ENCODE data around the gene MLLT1. TPM values are rescaled to one million over a fixed set of nuclear protein-coding genes. Genes with fewer than 3 reads are reported as not detected.

MLLT1 gene
- total and polyA plus RNA-seq, 5 donors from 2014 or later = 0.45 to 35.6 (median 0.68) TPM

- Histone ChIP-seq H3K27ac (ENCODE audit: insufficient read depth, low read length, poor library complexity, severe bottlenecking) (no peak overlapping the region), H3K36me3 (ENCODE audit: control insufficient read depth, insufficient read depth, low read length) (no peaks in the 10 kb centered on the region), H3K4me1 (ENCODE audit: control insufficient read depth, insufficient read depth, low read length, poor library complexity, severe bottlenecking) (no peaks in the 10 kb centered on the region), H3K27me3 (ENCODE audit: control insufficient read depth, insufficient read depth, low read length) (peaks cover 21% of the 10 kb centered on the region), H3K9me3 (ENCODE audit: control insufficient read depth in 2 of 2, low read length in 2 of 2) (no peaks in the 10 kb centered on the region), H3K4me3 (ENCODE audit: low read depth, low read length) (no peak overlapping the region)
- no peak for DNase-seq
- Mint-ChIP-seq H3K9me3 (peaks cover 0 to 2% (median 0%) of the 10 kb centered on the region in 7 donors), H3K4me3 (no peak overlapping the region), H3K36me3 (no peaks in the 10 kb centered on the region), H3K4me1 (no peaks in the 10 kb centered on the region), H3K27me3 (peaks cover 37% of the 10 kb centered on the region), H3K27ac (no peak overlapping the region)
- no peak for ATAC-seq (ENCODE audit: low read depth in 2 of 2)
These were observed 98.7 kb downstream of the MLLT1 start for GRCh38 chr19:6181119-6181518.

- Mint-ChIP-seq H3K36me3 (peaks cover 8% of the 10 kb centered on the region), H3K4me3 (no peak overlapping the region), H3K9me3 (peaks cover 0 to 22% (median 6%) of the 10 kb centered on the region in 7 donors), H3K27me3 (peaks cover 22% of the 10 kb centered on the region), H3K4me1 (no peaks in the 10 kb centered on the region), H3K27ac (peak overlapping the region in 1 of 3 donors; percentile 32)
- Histone ChIP-seq H3K27ac (ENCODE audit: insufficient read depth, low read length, poor library complexity, severe bottlenecking) (no peak overlapping the region), H3K4me3 (ENCODE audit: low read depth, low read length) (no peak overlapping the region), H3K36me3 (ENCODE audit: control insufficient read depth, insufficient read depth, low read length) (no peaks in the 10 kb centered on the region), H3K4me1 (ENCODE audit: control insufficient read depth, insufficient read depth, low read length, poor library complexity, severe bottlenecking) (no peaks in the 10 kb centered on the region), H3K9me3 (ENCODE audit: control insufficient read depth in 2 of 2, low read length in 2 of 2) (peaks cover 0 to 12% of the 10 kb centered on the region in 2 experiments), H3K27me3 (ENCODE audit: control insufficient read depth, insufficient read depth, low read length) (peaks cover 7% of the 10 kb centered on the region)
- DNase-seq (no peak), ATAC-seq (ENCODE audit: low read depth in 2 of 2) (no peak)
These were observed 106.6 kb downstream of the MLLT1 start for GRCh38 chr19:6173190-6173589.

DNA sequence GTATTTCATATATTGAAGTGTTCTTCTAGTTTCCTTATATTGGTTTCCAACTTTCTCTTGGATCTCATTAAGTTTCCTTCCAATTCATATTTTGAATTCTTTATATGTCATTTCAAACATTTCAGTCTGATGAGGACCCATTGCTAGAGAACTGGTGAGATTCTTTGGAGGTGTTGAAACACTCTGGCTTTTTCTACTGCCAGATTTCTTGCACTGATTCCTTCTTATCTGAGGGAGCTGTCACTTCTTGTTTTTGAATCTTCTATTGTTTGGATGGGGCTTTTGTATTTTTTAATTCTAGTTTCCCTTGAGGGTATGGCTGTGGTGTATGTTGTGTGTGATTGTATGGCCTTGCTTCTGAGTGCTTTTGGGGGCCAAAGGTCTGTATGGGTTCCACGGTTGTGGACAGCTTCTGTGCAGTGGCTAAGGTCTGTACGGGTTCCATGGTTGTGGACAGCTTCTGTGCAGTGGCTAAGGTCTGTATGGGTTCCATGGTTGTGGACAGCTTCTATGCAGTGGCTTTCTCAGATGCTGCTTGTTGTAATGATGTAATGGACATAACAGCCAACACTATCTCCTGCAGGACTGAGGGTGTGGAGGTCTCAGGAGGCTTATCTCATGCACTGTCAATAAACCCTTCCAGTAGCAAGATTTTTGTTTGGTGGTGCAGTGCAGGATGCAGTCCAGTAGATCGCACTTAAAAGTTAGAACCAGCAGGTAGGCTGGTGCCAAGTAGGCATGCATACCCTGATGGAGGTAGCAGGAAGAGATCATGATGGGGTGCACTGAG is 107.5 kb downstream of the MLLT1 start:
- peaks cover 8% of the 10 kb centered on the region for H3K36me3 Mint-ChIP-seq
- no peaks in the 10 kb centered on the region for H3K4me1 Mint-ChIP-seq
- H3K27ac Mint-ChIP-seq = peak overlapping the region in 1 of 3 donors; percentile 31
- H3K36me3 ChIP-seq (ENCODE audit: control insufficient read depth, insufficient read depth, low read length) = no peaks in the 10 kb centered on the region
- H3K4me1 ChIP-seq (ENCODE audit: control insufficient read depth, insufficient read depth, low read length, poor library complexity, severe bottlenecking) = no peaks in the 10 kb centered on the region
- H3K4me3 Mint-ChIP-seq = no peak overlapping the region
- H3K9me3 Mint-ChIP-seq = peaks cover 0 to 22% (median 6%) of the 10 kb centered on the region in 7 donors
- H3K27ac ChIP-seq (ENCODE audit: insufficient read depth, low read length, poor library complexity, severe bottlenecking) = no peak overlapping the region
- ATAC-seq (ENCODE audit: low read depth in 2 of 2) = no peak
- H3K27me3 Mint-ChIP-seq = peaks cover 19% of the 10 kb centered on the region
- no peak for DNase-seq
- peaks cover 7% of the 10 kb centered on the region for H3K27me3 ChIP-seq (ENCODE audit: control insufficient read depth, insufficient read depth, low read length)
- no peak overlapping the region for H3K4me3 ChIP-seq (ENCODE audit: low read depth, low read length)
- peaks cover 0 to 12% of the 10 kb centered on the region in 2 experiments for H3K9me3 ChIP-seq (ENCODE audit: control insufficient read depth in 2 of 2, low read length in 2 of 2)

DNA sequence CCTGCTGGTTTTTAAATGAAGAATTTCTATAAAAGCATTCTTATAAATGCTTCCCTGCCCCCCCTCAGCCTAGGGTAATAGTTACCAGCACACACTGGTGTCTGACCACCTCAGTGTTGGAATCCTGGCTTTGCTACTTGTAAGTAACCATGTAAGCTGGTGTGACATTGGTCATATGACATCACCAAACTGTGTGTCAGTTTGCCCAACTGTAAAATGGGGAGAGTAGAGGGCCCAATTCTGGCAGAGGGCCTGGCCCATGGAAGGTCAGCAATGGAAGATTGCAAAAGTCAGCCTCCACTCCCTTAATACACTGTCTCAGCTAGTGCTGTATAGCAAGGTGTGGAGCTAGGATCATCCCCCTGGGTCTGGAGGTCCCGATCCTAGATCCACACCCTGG is 112.7 kb downstream of the MLLT1 start:
- Mint-ChIP-seq H3K27me3 (peaks cover 11% of the 10 kb centered on the region), H3K4me1 (peaks cover 0 to 6% (median 0%) of the 10 kb centered on the region in 4 donors), H3K36me3 (peaks cover 8% of the 10 kb centered on the region), H3K9me3 (peaks cover 0 to 19% (median 4%) of the 10 kb centered on the region in 7 donors), H3K4me3 (no peak overlapping the region), H3K27ac (no peak overlapping the region)
- no peak for DNase-seq
- no peaks in the 10 kb centered on the region for H3K36me3 ChIP-seq (ENCODE audit: control insufficient read depth, insufficient read depth, low read length)
- ATAC-seq (ENCODE audit: low read depth in 2 of 2) = no peak
- no peaks in the 10 kb centered on the region for H3K27me3 ChIP-seq (ENCODE audit: control insufficient read depth, insufficient read depth, low read length)
- no peaks in the 10 kb centered on the region for H3K4me1 ChIP-seq (ENCODE audit: control insufficient read depth, insufficient read depth, low read length, poor library complexity, severe bottlenecking)
- peaks cover 0 to 9% of the 10 kb centered on the region in 2 experiments for H3K9me3 ChIP-seq (ENCODE audit: control insufficient read depth in 2 of 2, low read length in 2 of 2)
- H3K4me3 ChIP-seq (ENCODE audit: low read depth, low read length) = no peak overlapping the region
- H3K27ac ChIP-seq (ENCODE audit: insufficient read depth, low read length, poor library complexity, severe bottlenecking) = no peak overlapping the region

GRCh38 chr19:6164906-6165531 is 114.8 kb downstream of the MLLT1 start:
- H3K27ac ChIP-seq (ENCODE audit: insufficient read depth, low read length, poor library complexity, severe bottlenecking) = no peak overlapping the region
- DNase-seq (no peak), ATAC-seq (ENCODE audit: low read depth in 2 of 2) (no peak)
- H3K4me3 ChIP-seq (ENCODE audit: low read depth, low read length) = no peak overlapping the region
- no peaks in the 10 kb centered on the region for H3K27me3 ChIP-seq (ENCODE audit: control insufficient read depth, insufficient read depth, low read length)
- H3K27ac Mint-ChIP-seq = peak overlapping the region in 2 of 3 donors; percentile 4 to 50
- peaks cover 0 to 9% (median 0%) of the 10 kb centered on the region in 7 donors for H3K9me3 Mint-ChIP-seq
- no peaks in the 10 kb centered on the region for H3K27me3 Mint-ChIP-seq
- H3K36me3 ChIP-seq (ENCODE audit: control insufficient read depth, insufficient read depth, low read length) = no peaks in the 10 kb centered on the region
- peaks cover 7% of the 10 kb centered on the region for H3K4me1 ChIP-seq (ENCODE audit: control insufficient read depth, insufficient read depth, low read length, poor library complexity, severe bottlenecking)
- H3K4me3 Mint-ChIP-seq = peak overlapping the region in 1 of 4 donors; percentile 76
- H3K36me3 Mint-ChIP-seq = no peaks in the 10 kb centered on the region
- peaks cover 0 to 16% (median 8%) of the 10 kb centered on the region in 4 donors for H3K4me1 Mint-ChIP-seq
- H3K9me3 ChIP-seq (ENCODE audit: control insufficient read depth in 2 of 2, low read length in 2 of 2) = peaks cover 0 to 4% of the 10 kb centered on the region in 2 experiments

DNA sequence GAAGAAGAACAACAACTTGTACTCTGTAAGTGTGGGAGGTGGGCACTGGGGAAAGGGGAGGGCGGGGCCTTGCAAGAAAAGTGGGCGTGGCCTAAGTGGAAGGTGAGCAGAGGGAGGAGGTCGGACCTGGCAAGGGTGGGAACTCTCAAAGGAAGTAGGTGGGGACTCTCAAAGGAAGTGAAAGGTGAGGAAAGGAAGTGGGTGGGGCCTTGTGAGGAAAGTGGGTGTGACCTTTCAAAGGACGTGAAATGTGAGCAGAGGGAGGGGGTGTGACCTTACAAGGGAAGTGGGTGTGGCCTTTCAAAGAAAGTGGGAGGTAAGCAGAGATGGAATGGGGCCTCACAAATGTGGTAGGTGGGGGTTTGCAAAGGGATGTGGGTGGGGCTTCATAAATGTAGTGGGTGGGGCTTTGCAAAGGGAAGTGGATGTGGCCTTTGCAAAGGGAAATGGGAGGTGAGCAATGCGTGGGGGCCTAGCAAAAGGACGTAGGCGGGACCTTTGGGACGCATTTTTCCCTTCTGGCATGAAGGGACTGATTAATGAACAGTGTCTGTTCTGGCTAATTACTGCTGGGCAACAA is 118.4 kb downstream of the MLLT1 start:
- ATAC-seq (ENCODE audit: low read depth in 2 of 2) (peak; percentile 68 to 78), DNase-seq (peak; percentile 33 to 97 (median 81))
- Histone ChIP-seq H3K9me3 (ENCODE audit: control insufficient read depth in 2 of 2, low read length in 2 of 2) (peaks cover 0 to 4% of the 10 kb centered on the region in 2 experiments), H3K4me1 (ENCODE audit: control insufficient read depth, insufficient read depth, low read length, poor library complexity, severe bottlenecking) (peaks cover 7% of the 10 kb centered on the region), H3K4me3 (ENCODE audit: low read depth, low read length) (no peak overlapping the region), H3K27me3 (ENCODE audit: control insufficient read depth, insufficient read depth, low read length) (no peaks in the 10 kb centered on the region), H3K27ac (ENCODE audit: insufficient read depth, low read length, poor library complexity, severe bottlenecking) (no peak overlapping the region), H3K36me3 (ENCODE audit: control insufficient read depth, insufficient read depth, low read length) (no peaks in the 10 kb centered on the region)
- Mint-ChIP-seq H3K36me3 (no peaks in the 10 kb centered on the region), H3K9me3 (peaks cover 0 to 23% (median 3%) of the 10 kb centered on the region in 7 donors), H3K27me3 (no peaks in the 10 kb centered on the region), H3K4me3 (peak overlapping the region in 1 of 4 donors; percentile 54), H3K4me1 (peaks cover 0 to 16% (median 8%) of the 10 kb centered on the region in 4 donors), H3K27ac (peak overlapping the region in 1 of 3 donors; percentile 86)
